GM10266 (cell line): ENCODE results near the gene IRX6.

Experiments
- DNase-seq: peaks from one replicate; pipeline ENCODE4 v3.0.0; 2012; ENCODE audit errors: extremely low spot score
- CTCF ChIP-seq: IDR thresholded peaks from 2 replicates; pipeline ENCODE4 v1.5.1; 2012; ENCODE audit warnings: mild to moderate bottlenecking, low read depth; ENCODE audit not compliant: control insufficient read depth, insufficient read depth; ENCODE audit errors: missing control alignments

The IRX6 gene

GRCh38 chr16:55282441-55282840 lies 41.6 kb upstream of the IRX6 start:
- no peak for TF ChIP-seq CTCF
- no peak for DNase-seq

GRCh38 chr16:55283812-55284717 lies 39.9 kb upstream of the IRX6 start:
- no peak for TF ChIP-seq CTCF
- DNase-seq = no peak

DNA sequence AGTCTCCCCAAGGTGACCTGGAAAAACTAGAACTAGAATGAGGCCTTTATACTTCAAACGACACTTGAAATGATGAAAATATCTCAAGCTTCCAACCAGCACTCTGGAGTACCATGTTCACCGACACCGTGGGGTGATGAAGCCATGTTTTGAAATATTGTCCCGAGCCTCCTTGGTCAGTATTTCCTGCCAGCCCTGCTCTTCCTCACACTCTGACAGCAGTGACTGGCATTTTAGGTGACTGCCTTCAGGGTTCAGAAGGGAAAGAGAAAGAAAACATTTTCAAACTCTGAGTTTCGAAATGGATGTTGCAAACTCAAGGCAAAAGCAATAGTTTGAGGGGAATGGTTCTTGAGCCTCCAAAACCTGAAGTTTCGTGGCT lies 39.3 kb upstream of the IRX6 start:
- no peak for DNase-seq
- TF ChIP-seq CTCF = no peak

DNA sequence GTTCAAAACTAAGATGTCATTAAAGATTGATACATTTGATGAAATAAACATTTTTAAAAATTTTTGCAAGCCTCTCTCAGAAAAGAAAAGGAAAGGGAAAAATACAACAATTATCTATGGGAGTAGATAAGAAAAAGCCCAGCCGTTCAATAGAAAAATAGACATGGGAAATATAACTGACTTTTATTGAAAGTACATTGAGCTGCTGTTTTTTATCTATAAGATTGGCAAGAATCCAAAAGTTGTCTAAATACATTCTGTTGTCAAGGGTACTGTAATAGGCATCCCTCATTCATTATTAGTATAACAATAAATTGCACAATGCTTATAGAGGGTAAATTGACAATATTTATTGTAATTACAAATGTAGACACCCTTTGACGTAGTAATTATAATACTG lies 38.4 kb upstream of the IRX6 start:
- no peak for DNase-seq
- TF ChIP-seq CTCF = no peak

GRCh38 chr16:55289353-55289752 lies 34.6 kb upstream of the IRX6 start:
- TF ChIP-seq CTCF = no peak
- DNase-seq = no peak

GRCh38 chr16:55291847-55292246 lies 32.2 kb upstream of the IRX6 start:
- DNase-seq = no peak
- TF ChIP-seq CTCF = no peak

GRCh38 chr16:55292491-55292890 lies 31.5 kb upstream of the IRX6 start:
- TF ChIP-seq CTCF = no peak
- DNase-seq = no peak
